GM21447 (cell line): ENCODE results near the gene PRRT2.
"Not testable (repeated sequence)": the region's sequence is repeated elsewhere in the genome, so short reads cannot be mapped to it uniquely, and the experiment has no call there.

Experiments used
- ATAC-seq: cut with Tn5 transposase; IDR thresholded peaks from one replicate; pipeline ENCODE4 v1.9.1; 2021; ENCODE audit not compliant: unreplicated experiment

Gene PRRT2

DNA sequence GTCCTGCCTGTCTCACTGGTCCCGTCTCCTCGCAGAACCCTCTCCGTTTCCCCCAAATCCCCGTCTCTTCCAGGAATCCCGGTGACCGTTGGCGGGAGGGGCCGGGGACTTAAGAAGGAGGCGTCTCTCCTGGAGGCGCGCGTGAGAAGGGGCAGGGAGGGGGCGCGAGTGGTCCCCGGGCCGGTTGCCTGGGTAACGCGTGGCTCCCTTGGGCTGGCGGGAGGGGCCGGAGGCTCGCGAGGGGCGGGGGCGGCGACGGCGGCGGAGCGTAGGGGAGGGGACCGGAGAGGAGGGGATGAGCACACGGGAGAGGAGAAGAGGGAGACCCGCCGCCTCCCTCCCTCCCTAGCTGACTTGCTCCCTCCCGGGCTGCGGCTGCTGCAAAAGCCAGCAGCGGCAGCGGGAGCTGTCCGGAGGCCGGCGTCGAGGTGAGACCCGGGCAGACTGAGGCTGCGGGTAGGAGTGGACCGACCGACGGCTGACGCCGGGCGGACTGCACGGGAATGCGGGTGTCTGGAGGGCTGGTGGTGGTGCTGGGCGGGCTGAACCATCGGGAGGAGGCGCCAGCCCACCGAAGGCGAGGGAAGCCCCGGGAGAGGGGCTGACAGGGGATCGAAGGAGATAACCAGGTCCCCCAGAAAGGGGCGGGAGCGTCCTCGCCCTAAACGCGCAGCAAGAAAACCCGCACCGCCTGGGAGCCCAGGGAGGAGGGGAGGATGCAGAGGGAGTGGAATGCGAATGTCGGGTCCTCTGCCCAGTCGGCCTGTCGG, at the start of gene PRRT2:
Gene PRRT2 (plus strand): TSS at position 298 of the 770 bp plus-strand sequence. CDS start 862 bp downstream, outside the sequence.
- ATAC-seq: no peak

DNA sequence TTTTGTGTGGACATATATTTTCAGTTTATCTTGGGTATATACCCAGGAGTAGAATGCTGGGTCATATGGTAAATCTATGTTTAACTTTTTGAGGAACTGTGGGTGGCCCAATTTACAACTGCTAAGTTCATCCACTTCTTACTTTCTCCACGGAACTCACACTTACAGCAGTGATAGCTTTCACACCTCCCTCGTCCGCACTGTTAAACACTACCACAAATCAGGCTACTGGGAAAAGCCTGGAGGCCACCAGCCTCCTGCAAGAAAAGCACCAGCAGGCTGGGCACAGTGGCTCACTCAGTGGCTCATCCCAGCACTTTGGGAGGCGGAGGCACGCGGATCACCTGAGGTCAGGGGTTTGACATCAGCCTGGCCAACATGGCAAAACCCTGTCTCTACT, 48.7 kb upstream of the PRRT2 start:
- no peak for ATAC-seq

DNA sequence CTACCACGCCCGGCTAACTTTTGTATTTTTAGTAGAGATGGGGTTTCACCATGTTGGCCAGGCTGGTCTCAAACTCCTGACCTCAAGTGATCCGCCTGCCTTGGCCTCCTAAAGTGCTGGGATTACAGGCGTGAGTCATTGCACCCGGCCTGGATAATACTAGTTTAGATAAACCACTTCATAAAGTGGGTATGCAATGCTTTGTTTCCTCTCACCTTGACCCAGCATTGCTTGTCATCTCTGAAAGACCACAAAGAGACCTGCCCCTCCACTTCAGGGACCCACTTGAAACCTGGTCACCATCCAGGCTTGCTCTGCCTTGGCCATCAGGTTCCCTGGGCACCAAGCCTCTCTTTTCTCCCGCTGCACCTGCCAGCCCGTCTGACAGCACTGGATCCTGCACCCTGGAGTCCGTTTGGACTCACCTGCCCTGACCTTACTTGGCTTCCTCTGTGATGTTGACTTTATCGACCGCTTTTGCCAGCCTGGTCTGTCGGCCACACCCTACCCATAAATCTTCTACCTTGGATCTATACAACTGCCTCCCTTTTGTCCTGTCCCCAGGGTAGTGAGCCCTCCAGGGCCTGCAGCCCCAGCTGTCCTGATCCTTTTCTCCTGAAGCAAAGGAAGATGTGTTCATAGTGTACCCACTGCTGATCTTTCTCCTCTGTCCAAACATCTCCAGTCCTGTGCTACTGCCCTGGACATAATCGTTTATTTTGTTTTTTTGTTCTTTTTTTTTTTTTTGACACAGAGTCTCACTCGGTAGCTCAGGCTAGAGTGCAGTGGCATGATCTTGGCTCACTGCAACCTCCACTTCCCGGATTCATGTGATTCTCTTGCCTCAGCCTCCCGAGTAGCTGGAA, 46.6 kb upstream of the PRRT2 start:
- ATAC-seq: no peak

GRCh38 chr16:29766571-29766970, 45.4 kb upstream of the PRRT2 start:
- ATAC-seq: no peak

DNA sequence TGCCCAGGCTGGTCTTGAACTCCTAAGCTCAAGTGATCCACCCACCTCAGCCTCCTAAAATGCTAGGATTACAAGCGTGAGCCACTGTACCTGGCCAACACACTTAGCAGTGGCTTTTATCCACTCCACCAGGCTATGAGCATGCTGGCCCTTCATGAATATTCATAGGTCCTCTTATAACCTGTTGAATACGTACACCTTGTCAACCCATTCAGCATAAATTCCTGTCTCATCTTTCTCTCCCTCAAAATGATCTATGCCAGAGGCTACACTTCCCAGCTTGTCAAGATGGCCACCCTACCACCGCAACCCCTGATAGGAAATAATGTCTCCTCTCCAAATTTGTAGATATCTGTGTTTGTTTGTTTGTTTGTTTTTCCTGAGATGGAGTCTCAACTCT, 44.9 kb upstream of the PRRT2 start:
- ATAC-seq: no peak

GRCh38 chr16:29769507-29769906, 42.5 kb upstream of the PRRT2 start:
- no peak for ATAC-seq

- no peak for ATAC-seq
These were observed 41.6 kb upstream of the PRRT2 start for GRCh38 chr16:29770250-29770929.

DNA sequence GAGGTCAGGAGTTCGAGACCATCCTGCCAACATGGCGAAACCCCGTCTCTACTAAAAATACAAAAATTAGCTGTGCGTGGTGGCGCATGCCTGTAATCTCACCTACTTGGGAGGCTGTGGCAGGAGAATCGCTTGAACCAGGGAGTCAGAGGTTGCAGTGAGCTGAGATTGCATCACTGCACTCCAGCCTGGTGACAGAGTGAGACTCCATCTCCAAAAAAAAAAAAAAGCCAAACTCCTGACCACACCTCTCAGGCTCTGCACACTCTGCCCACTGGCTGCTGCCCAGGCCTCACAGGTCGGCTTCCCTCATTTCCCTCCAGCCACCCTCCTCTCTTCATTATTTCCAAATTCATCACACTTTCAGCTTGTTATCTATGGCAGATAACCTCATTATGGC, 39.7 kb upstream of the PRRT2 start:
- ATAC-seq: not testable (repeated sequence)

GRCh38 chr16:29774730-29775129, 37.3 kb upstream of the PRRT2 start:
- no peak for ATAC-seq

GRCh38 chr16:29775742-29776408, 36.1 kb upstream of the PRRT2 start:
- no peak for ATAC-seq

- ATAC-seq: no peak
These were observed 34.2 kb upstream of the PRRT2 start, which contains the start of gene ZG16 for GRCh38 chr16:29777576-29778350. TSS of gene ZG16 (plus strand) at chr16:29778256. CDS start at chr16:29779267, 1,011 bp downstream.

DNA sequence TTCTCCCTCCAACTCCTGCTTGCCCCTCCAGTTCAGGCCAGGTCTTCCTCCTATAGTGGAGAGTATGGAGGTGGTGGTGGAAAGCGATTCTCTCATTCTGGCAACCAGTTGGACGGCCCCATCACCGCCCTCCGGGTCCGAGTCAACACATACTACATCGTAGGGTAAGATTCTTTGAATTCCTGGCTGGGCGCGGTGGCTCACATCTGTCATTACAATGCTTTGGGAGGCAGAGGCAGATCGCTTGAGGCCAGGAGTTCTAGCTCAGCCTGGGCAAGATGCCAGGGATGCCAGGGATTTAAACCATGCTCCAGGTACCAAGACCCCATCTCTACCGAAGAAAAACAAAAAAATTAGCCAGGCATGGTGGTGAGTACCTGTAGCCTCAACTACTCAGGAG, 32.5 kb upstream of the PRRT2 start:
- ATAC-seq: no peak

DNA sequence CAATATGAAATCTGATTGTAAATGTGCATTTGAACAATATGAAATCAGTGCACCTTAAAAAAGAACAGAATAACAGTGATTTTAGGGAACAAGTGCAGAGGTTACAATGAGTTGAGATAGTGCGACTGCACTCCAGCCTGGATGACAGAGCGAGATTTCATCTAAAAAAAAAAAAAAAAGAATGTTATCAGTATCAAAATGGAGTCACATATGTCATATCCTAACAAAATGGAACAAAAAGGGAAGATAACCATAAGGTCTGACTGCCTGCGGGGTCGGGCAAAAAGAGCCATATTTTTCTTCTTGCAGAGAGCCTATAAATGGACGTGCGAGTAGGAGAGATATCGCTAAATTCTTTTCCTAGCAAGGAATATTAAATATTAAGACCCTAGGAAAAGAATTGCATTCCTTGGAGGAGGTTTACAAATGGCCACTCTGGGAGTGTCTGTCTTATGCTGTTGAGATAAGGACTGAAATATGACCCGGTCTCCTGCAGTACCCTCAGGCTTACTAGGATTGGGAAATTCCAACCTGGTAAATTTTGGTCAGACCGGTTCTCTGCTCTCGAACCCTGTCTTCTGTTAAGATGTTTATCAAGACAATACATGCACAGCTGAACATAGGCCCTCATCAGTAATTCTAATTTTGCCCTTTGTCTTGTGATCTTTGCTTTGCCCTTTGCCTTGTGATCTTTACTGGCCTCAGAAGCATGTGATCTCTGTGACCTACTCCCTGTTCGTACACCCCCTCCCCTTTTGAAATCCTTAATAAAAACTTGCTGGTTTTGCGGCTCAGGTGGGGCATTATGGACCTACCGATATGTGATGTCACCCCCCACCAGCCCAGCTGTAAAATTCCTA, 28.7 kb upstream of the PRRT2 start:
- not testable (repeated sequence) for ATAC-seq

GRCh38 chr16:29784157-29784556, 27.8 kb upstream of the PRRT2 start:
- ATAC-seq: no peak

DNA sequence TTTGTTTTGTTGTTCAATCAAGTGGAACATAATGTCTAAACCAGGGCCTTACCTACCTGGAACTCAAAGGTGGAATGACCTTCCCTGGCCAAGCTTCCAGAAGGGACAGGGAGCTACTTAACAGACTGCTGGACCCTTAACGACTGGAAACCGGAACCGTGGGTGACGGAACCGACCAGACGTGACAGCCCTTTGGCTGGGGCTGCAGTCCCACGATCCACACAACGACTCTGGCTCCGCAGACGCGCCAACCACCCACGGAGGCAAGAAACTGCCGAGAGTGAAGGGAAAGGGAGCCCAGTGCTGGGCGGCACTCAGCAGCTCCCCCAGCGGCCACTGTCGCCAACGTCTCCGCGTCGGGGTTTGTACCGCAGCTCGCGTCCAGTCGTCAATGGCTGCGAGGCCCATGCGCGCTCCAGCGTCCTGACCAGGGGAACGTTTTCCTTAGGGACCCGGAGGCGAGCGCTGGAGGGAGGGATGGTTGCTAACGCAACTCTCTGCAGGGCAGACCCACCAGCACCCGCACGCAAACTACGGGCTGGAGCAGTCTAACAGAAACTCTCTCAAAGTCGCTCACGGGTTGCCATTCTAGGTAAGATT, 27.0 kb upstream of the PRRT2 start:
- ATAC-seq: no peak

DNA sequence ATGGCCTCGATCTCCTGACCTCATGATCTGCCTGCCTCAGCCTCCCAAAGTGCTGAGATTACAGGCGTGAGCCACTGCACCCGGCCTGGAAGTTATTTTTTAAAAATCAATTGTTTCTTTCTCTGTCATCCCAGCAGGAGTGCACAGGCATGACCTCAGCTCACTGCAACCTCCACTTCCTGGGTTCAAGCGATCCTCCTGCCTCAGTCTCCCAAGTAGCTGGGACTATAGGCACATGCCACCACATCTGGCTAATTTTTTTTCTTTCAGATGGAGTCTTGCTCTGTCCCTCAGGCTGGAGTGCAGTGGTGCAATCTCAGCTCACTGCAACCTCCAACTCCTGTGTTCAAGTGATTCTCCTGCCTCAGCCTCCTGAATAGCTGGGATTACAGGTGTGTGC, 24.8 kb upstream of the PRRT2 start:
- ATAC-seq: not testable (repeated sequence)

- no peak for ATAC-seq
These were observed 22.2 kb upstream of the PRRT2 start for GRCh38 chr16:29789775-29790182.

- peak; percentile 92 for ATAC-seq
These were observed 21.6 kb upstream of the PRRT2 start, which contains the start of gene KIF22 for GRCh38 chr16:29790183-29790948. TSS of gene KIF22 (plus strand) at chr16:29790751. CDS start at chr16:29790760, 9 bp downstream.
